NT2/D1 (cell line): ENCODE measurements around the gene HOXD11.

Source experiments
- YY1 ChIP-seq: IDR thresholded peaks from 2 replicates; pipeline ENCODE4 v1.6.1; 2011; ENCODE audit not compliant: insufficient read length, insufficient read depth
- ZNF274 ChIP-seq: IDR thresholded peaks from 2 replicates; pipeline ENCODE4 v1.6.1; 2011; ENCODE audit warnings: mild to moderate bottlenecking, low read depth, low read length

GRCh38 chr2:176104316-176105077 is 2.6 kb upstream of the HOXD11 start:
- no peak for TF ChIP-seq YY1
- no peak for TF ChIP-seq ZNF274
